ENCODE data around the gene MTUS2. TPM values are rescaled to one million over a fixed set of nuclear protein-coding genes. Genes with fewer than 3 reads are reported as not detected.

Gene MTUS2
- total RNA-seq, 6 experiments from 2014 or later: 0.07 to 0.15 (median 0.14) TPM; not detected in 1

DNA sequence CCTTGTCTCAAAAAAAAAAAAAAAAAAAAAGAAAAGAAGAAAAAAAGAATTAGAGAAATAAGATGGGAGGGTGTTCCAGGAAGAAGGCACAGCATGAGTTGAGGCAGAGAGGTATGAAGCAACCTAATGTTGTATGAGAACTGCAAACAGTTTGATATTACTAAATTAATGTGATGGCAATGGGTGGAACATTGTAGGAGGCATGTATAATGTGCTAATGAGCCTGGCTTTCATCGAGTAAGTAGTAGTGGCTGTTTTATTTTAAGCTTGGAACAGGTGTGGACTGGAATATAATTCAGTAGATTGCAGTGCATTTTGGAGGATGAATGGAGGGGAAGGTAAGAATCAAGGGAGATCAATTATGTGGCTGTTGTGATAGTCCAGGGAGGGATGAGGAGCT, 156.1 kb downstream of the MTUS2 start:
- no peak overlapping the region for H3K4me3 Mint-ChIP-seq
- no peaks in the 10 kb centered on the region for H3K9me3 Mint-ChIP-seq
- no peak overlapping the region for H3K27ac Mint-ChIP-seq
- TF ChIP-seq, protein P1, sequence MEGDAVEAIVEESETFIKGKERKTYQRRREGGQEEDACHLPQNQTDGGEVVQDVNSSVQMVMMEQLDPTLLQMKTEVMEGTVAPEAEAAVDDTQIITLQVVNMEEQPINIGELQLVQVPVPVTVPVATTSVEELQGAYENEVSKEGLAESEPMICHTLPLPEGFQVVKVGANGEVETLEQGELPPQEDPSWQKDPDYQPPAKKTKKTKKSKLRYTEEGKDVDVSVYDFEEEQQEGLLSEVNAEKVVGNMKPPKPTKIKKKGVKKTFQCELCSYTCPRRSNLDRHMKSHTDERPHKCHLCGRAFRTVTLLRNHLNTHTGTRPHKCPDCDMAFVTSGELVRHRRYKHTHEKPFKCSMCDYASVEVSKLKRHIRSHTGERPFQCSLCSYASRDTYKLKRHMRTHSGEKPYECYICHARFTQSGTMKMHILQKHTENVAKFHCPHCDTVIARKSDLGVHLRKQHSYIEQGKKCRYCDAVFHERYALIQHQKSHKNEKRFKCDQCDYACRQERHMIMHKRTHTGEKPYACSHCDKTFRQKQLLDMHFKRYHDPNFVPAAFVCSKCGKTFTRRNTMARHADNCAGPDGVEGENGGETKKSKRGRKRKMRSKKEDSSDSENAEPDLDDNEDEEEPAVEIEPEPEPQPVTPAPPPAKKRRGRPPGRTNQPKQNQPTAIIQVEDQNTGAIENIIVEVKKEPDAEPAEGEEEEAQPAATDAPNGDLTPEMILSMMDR (IDR thresholded peaks at IDR 0.05): no peak
- H3K27me3 Mint-ChIP-seq (ENCODE audit: insufficient read depth): peaks cover 7% of the 10 kb centered on the region
- DNase-seq: no peak
- no peaks in the 10 kb centered on the region for H3K4me1 Mint-ChIP-seq (ENCODE audit: low read depth)
- no peaks in the 10 kb centered on the region for H3K36me3 Mint-ChIP-seq (ENCODE audit: low read depth)

DNA sequence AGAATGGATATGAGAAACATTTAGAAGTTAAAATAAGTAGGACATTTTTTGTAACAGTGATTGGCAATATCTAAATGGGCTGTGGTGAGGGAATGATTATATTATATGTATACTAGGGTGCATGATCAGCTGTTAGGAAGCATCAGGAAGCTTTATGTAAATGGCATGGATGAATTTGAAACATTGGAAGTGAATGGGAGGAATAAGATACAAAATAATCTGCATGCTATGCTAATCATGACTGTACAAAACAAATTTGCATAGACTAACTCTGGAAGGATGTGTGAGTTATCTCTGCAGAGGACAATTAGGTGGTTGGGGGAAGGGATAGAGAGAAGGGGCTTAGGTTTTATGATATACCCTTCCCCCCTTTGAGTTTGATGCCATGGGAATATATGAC, 156.5 kb downstream of the MTUS2 start:
- Mint-ChIP-seq H3K4me3 (no peak overlapping the region), H3K4me1 (ENCODE audit: low read depth) (no peaks in the 10 kb centered on the region), H3K27ac (no peak overlapping the region)

DNA sequence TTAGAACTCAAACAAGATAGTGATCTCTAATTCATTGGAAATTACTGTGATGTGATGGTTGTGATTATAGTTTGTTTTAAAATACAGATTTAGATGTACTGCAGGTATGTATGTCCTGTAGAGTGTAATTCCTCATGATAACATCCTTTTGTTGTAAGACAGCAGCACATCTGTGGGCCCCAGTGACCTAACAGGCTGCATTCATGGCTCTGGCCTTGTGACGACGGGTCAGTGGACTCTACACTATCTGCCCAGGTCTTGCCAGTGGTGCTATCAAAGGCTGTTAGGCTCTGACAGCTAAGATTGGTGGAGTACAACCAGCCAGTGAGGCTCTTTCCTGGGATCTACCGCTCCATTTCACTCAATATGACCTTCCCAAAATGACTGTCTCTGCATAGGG, 158.4 kb downstream of the MTUS2 start:
- H3K9me3 Mint-ChIP-seq: no peaks in the 10 kb centered on the region
- TF ChIP-seq, protein P1 (IDR thresholded peaks at IDR 0.05): no peak

More for the DNA sequence above, 156.5 kb downstream of the MTUS2 start:
- H3K27me3 Mint-ChIP-seq (ENCODE audit: insufficient read depth): peaks cover 7% of the 10 kb centered on the region
- H3K9me3 Mint-ChIP-seq: no peaks in the 10 kb centered on the region
- no peak for DNase-seq
- TF ChIP-seq, protein P1 (IDR thresholded peaks at IDR 0.05): no peak
- no peaks in the 10 kb centered on the region for H3K36me3 Mint-ChIP-seq (ENCODE audit: low read depth)

DNA sequence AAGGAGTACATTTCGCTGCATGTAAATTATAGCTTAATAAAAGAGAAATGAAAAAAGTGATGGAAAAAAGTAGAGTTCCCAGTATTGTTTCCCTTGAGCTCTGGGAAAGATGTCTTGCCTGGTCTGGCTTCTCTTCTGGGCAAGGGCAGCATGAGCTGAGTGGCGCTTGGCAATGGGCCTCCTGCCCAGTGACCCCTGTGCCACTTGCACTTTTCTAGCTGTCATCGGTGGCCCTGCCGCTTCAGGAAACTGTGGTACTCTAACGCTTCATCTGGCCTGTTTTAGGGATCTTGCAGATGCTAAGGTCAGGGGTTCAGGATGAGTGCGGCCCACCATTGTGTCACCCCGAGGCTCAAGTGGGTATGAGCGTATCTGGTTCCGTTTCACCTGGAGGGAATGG, 161.4 kb downstream of the MTUS2 start:
- Mint-ChIP-seq H3K4me3 (no peak overlapping the region), H3K27me3 (ENCODE audit: insufficient read depth) (peaks cover 4% of the 10 kb centered on the region; the same call in 1 of the 2 replicates), H3K4me1 (ENCODE audit: low read depth) (no peaks in the 10 kb centered on the region), H3K36me3 (ENCODE audit: low read depth) (no peaks in the 10 kb centered on the region), H3K27ac (no peak overlapping the region), H3K9me3 (no peaks in the 10 kb centered on the region)
- no peak for DNase-seq
- TF ChIP-seq, protein P1 (IDR thresholded peaks at IDR 0.05): no peak

More for the DNA sequence above, 158.4 kb downstream of the MTUS2 start:
- Mint-ChIP-seq H3K4me1 (ENCODE audit: low read depth) (no peaks in the 10 kb centered on the region), H3K36me3 (ENCODE audit: low read depth) (no peaks in the 10 kb centered on the region), H3K4me3 (no peak overlapping the region), H3K27me3 (ENCODE audit: insufficient read depth) (peaks cover 7% of the 10 kb centered on the region), H3K27ac (no peak overlapping the region)
- no peak for DNase-seq

DNA sequence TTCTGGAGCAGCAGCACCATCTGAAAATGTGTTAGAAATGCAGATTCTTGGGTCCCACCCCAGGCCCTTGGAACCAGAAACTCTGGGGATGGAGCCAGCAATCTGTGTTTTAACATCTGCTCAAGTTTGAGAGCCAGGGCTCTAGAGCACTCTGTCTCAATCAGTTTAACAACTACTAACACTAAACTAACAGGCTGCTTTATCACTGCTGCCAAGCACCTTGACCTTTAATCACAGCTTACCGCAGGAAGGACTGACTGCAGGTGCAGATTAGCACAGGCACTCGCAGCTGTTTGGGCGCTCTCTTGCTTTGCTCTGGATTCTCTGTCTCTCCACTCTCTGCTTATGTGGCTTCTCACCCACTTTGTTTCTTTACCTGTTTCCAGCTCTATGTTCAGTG, 163.5 kb downstream of the MTUS2 start:
- TF ChIP-seq, protein P1 (IDR thresholded peaks at IDR 0.05): no peak
- Mint-ChIP-seq H3K36me3 (ENCODE audit: low read depth) (no peaks in the 10 kb centered on the region), H3K27me3 (ENCODE audit: insufficient read depth) (no peaks in the 10 kb centered on the region; the same call in 1 of the 2 replicates), H3K9me3 (no peaks in the 10 kb centered on the region), H3K27ac (no peak overlapping the region), H3K4me3 (no peak overlapping the region), H3K4me1 (ENCODE audit: low read depth) (no peaks in the 10 kb centered on the region)
- no peak for DNase-seq

DNA sequence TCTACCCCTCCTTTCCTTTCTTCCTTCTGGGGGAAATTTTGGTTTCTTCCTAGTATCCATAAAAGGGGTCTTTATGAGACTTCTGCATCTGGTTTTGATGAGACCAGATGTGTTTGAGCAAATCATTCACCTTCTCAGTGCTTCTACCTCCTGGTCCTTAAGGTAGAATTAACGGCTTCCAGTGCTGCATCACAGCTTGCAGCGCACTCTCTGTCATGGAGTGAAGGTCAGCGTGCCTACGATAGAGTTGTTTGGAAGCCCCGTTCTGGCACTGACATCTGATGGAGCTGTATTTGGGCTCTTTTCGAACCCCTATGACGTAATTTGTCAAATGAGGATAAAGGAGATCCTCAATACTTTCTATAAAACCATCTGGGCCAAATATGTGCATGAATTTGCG, 164.2 kb downstream of the MTUS2 start:
- TF ChIP-seq, protein P1 (IDR thresholded peaks at IDR 0.05): no peak
- H3K9me3 Mint-ChIP-seq: no peaks in the 10 kb centered on the region
- DNase-seq: no peak

More for the DNA sequence above, 164.2 kb downstream of the MTUS2 start:
- Mint-ChIP-seq H3K4me3 (no peak overlapping the region), H3K36me3 (ENCODE audit: low read depth) (no peaks in the 10 kb centered on the region), H3K27me3 (ENCODE audit: insufficient read depth) (no peaks in the 10 kb centered on the region; the same call in 1 of the 2 replicates), H3K4me1 (ENCODE audit: low read depth) (no peaks in the 10 kb centered on the region), H3K27ac (no peak overlapping the region)

Measured in HFFc6 (cell line).